Stomach (tissue), 4 donors: ENCODE results near the gene CMTM6.
"Not testable (repeated sequence)": the region's sequence is repeated elsewhere in the genome, so short reads cannot be mapped to it uniquely, and the experiment has no call there.

Source experiments
- EP300 ChIP-seq: sonication (generic); formaldehyde crosslinking; IDR thresholded peaks from one replicate; pipeline ENCODE4 v1.6.1; 2017; ENCODE audit warnings: antibody characterized with exemption
- POLR2A ChIP-seq, 4 donors: fragments of 450-650 bp; IDR thresholded peaks; one replicate each; pipeline ENCODE4 v1.6.1; 2016; ENCODE audit warnings: antibody characterized with exemption in 4 of 4, control low read depth in 2 of 4, mild to moderate bottlenecking in 1 of 4, moderate library complexity in 1 of 4
- POLR2AphosphoS5 ChIP-seq, 3 donors: sonication (generic); formaldehyde crosslinking; IDR thresholded peaks; one replicate each; pipeline ENCODE4 v1.6.1; 2016; ENCODE audit warnings: antibody characterized with exemption in 3 of 3
- TF ChIP-seq, protein P1 (sequence below), 7 experiments: fragments of 450-650 bp in 4 of 7; fragments of 200-600 bp in 3 of 7; sonication (generic) in 3 of 7; IDR thresholded peaks; one replicate each; pipeline ENCODE4 v1.5.1; 2016 to 2019; ENCODE audit warnings: antibody characterized with exemption in 7 of 7, control low read depth in 2 of 7, mild to moderate bottlenecking in 1 of 7

DNA sequence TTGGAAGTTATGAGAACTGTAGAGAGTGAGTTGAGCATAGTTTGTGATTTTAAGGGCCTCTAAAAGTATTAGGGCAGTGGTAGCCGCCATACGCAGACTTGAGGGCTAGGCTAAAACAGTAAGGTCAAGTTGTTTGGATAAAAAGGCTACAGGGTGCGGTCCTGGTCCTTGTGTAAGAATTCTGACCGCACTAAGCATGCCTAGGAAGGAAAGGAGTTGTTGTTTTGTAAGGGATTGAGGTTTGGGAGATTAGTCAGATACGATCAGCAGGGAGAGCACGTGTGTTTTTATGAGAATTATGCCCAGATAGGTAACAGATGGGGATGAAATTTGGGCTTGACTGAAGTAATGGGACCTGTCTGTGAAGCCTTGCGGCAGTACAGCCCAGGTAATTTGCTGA lies 39.2 kb downstream of the CMTM6 start:
- TF ChIP-seq, protein P1, sequence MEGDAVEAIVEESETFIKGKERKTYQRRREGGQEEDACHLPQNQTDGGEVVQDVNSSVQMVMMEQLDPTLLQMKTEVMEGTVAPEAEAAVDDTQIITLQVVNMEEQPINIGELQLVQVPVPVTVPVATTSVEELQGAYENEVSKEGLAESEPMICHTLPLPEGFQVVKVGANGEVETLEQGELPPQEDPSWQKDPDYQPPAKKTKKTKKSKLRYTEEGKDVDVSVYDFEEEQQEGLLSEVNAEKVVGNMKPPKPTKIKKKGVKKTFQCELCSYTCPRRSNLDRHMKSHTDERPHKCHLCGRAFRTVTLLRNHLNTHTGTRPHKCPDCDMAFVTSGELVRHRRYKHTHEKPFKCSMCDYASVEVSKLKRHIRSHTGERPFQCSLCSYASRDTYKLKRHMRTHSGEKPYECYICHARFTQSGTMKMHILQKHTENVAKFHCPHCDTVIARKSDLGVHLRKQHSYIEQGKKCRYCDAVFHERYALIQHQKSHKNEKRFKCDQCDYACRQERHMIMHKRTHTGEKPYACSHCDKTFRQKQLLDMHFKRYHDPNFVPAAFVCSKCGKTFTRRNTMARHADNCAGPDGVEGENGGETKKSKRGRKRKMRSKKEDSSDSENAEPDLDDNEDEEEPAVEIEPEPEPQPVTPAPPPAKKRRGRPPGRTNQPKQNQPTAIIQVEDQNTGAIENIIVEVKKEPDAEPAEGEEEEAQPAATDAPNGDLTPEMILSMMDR (IDR thresholded peaks at IDR 0.05) = not testable (repeated sequence)
- not testable (repeated sequence) for TF ChIP-seq POLR2A (IDR thresholded peaks at IDR 0.05); POLR2AphosphoS5 (IDR thresholded peaks at IDR 0.05); EP300
